Breast epithelium (tissue), 4 donors: Measurements from ENCODE around the gene KCNJ10. TPM values are rescaled to one million over a fixed set of nuclear protein-coding genes. Genes with fewer than 3 reads are reported as not detected.

Experiments used
- DNase-seq, 2 donors: peaks; one replicate each; pipeline ENCODE4 v3.0.0-alpha.2; 2019; ENCODE audit warnings: low spot score in 2 of 2
- H3K27ac ChIP-seq, 2 donors: fragments of 200-600 bp; sonication (generic) in 1 of 2; one replicate each; pipeline ENCODE4 v1.5.1; 2016 to 2019; ENCODE audit warnings: mild to moderate bottlenecking in 1 of 2
- H3K27me3 ChIP-seq, 2 donors: fragments of 200-600 bp; sonication (generic) in 1 of 2; one replicate each; pipeline versions ENCODE4 v1.5.1 to v1.6.0; 2017 to 2019; ENCODE audit warnings: control low read depth in 1 of 2, mild to moderate bottlenecking in 1 of 2
- H3K36me3 ChIP-seq: fragments of 200-600 bp; one replicate; pipeline ENCODE4 v1.5.1; 2019
- H3K4me1 ChIP-seq, 2 donors: fragments of 200-600 bp; sonication (generic); one replicate each; pipeline ENCODE4 v1.5.1; 2016 to 2019; ENCODE audit warnings: control low read depth in 1 of 2
- H3K4me3 ChIP-seq, 3 donors: fragments of 200-600 bp; sonication (generic); 1 replicate in 2 of 3; 2 replicates in 1 of 3; pipeline ENCODE4 v1.5.1; 2016 to 2019; ENCODE audit warnings: mild to moderate bottlenecking in 3 of 3, moderate library complexity in 2 of 3
- H3K9me3 ChIP-seq, 2 donors: fragments of 200-600 bp; sonication (generic) in 1 of 2; one replicate each; pipeline ENCODE4 v1.5.1; 2016 to 2019; ENCODE audit warnings: control low read depth in 1 of 2
- POLR2A ChIP-seq: fragments of 450-650 bp; IDR thresholded peaks from one replicate; pipeline ENCODE4 v1.6.1; 2016; ENCODE audit warnings: antibody characterized with exemption, mild to moderate bottlenecking, moderate library complexity
- POLR2AphosphoS5 ChIP-seq, 3 donors: sonication (generic); formaldehyde crosslinking; IDR thresholded peaks; one replicate each; pipeline ENCODE4 v1.6.1; 2017; ENCODE audit warnings: antibody characterized with exemption in 3 of 3
- intact Hi-C: fragments of 100-400 bp; cut with DNase I; formaldehyde crosslinking; loops from one replicate; pipeline ENCODE4 v1.15.1; 2023; ENCODE audit warnings: low total_unique reads
- total RNA-seq, 3 donors: library from RNA; depleted of rRNA; stranded (reverse); fragments of >200 nt; gene quantifications; one replicate each; pipeline ENCODE4 v1.1.0, GENCODE V29; 2016
- TF ChIP-seq, protein P1 (sequence below), 3 donors: fragments of 450-650 bp; IDR thresholded peaks; one replicate each; pipeline ENCODE4 v1.5.1; 2016 to 2017; ENCODE audit warnings: antibody characterized with exemption in 3 of 3, mild to moderate bottlenecking in 3 of 3, moderate library complexity in 3 of 3

The KCNJ10 gene
- total RNA-seq, 3 donors from 2014 or later = 0.15 TPM; not detected in 2

DNA sequence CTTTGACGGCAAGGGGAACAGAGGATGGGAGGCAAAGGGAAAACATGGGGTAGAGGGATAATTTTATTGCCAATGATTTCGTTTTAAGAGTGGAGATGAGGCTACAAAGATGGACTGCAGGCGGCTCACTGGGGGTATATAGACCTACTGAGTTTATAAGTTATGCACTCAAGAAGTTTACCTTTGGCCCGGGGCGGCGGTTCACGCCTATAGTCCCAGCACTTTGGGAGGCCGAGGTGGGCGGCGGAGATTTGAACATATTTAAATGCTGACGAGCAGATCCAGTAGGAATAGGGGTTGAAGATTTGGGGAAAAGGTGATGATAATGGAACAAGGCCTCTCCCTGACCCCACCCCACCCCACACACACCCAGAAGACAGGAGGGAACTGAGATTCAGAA, 107.8 kb downstream of the KCNJ10 start:
- no peaks in the 10 kb centered on the region for H3K36me3 ChIP-seq
- H3K9me3 ChIP-seq = no peaks in the 10 kb centered on the region
- intact Hi-C loops = no loop called here
- DNase-seq = no peak
- H3K4me1 ChIP-seq = no peaks in the 10 kb centered on the region
- H3K4me3 ChIP-seq = no peak overlapping the region
- no peak for TF ChIP-seq POLR2A
- TF ChIP-seq, protein P1, sequence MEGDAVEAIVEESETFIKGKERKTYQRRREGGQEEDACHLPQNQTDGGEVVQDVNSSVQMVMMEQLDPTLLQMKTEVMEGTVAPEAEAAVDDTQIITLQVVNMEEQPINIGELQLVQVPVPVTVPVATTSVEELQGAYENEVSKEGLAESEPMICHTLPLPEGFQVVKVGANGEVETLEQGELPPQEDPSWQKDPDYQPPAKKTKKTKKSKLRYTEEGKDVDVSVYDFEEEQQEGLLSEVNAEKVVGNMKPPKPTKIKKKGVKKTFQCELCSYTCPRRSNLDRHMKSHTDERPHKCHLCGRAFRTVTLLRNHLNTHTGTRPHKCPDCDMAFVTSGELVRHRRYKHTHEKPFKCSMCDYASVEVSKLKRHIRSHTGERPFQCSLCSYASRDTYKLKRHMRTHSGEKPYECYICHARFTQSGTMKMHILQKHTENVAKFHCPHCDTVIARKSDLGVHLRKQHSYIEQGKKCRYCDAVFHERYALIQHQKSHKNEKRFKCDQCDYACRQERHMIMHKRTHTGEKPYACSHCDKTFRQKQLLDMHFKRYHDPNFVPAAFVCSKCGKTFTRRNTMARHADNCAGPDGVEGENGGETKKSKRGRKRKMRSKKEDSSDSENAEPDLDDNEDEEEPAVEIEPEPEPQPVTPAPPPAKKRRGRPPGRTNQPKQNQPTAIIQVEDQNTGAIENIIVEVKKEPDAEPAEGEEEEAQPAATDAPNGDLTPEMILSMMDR (IDR thresholded peaks at IDR 0.05) = no peak
- TF ChIP-seq POLR2AphosphoS5 (IDR thresholded peaks at IDR 0.05) = no peak
- H3K27me3 ChIP-seq = no peaks in the 10 kb centered on the region
- H3K27ac ChIP-seq = no peak overlapping the region

DNA sequence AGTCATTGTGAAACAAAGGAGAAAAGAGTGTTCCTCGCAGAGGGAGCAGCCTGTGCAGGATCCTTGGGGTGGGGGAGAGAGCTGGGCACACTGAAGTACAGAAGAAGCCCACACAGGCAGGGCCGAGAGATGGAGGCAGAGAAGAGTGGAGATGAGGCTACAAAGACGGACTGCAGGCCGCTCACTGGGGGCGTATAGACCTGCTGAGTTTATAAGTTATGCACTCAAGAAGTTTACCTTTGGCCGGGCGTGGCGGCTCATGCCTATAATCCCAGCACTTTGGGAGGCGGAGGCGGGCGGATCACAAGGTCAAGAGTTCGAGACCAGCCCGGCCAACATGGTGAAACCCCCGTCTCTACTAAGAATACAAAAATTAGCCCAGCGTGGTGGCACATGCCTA, 108.3 kb downstream of the KCNJ10 start:
- TF ChIP-seq POLR2AphosphoS5 (IDR thresholded peaks at IDR 0.05) (no peak), POLR2A (no peak)
- TF ChIP-seq, protein P1 (IDR thresholded peaks at IDR 0.05) = no peak
- no peak overlapping the region for H3K27ac ChIP-seq
- no peak for DNase-seq
- no peaks in the 10 kb centered on the region for H3K27me3 ChIP-seq
- H3K4me1 ChIP-seq = no peaks in the 10 kb centered on the region
- peak overlapping the region in 1 of 3 donors; percentile 25 for H3K4me3 ChIP-seq
- no peaks in the 10 kb centered on the region for H3K36me3 ChIP-seq
- intact Hi-C loops = no loop called here
- H3K9me3 ChIP-seq = no peaks in the 10 kb centered on the region

DNA sequence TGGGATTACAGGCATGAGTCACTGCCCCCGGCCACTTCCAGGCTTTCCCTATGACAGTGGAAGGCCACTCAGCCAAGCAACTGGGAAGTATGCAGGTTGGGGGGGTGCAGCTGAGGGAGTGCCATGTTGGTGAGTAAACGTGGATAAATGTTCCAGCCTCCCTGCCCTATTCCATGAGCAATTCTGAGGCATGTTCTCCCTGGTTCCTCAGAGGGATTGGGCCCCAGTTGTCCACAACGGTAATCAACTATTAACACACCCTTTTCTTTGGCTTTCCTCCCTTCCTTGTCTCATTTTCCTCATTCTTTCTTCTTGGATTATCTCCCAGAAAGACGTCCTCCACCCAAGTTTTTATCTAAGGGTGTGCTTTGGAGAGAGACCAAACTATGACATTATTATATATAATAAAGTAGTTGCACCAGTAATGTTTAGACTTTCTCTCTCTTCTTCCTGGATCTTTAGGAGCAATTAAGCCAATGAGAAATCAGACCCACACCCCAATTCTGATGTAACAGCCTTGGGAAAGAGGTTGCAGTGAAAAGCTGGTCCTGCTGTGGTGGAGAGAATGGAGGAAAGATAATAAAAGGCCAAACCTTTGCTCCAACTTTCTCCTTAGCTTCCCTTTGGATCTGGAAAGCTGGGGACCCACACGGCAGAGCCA, 109.1 kb downstream of the KCNJ10 start:
- H3K9me3 ChIP-seq = no peaks in the 10 kb centered on the region
- H3K27me3 ChIP-seq = no peaks in the 10 kb centered on the region
- H3K27ac ChIP-seq = no peak overlapping the region
- intact Hi-C loops = no loop called here
- no peak for DNase-seq
- TF ChIP-seq POLR2A (no peak), POLR2AphosphoS5 (IDR thresholded peaks at IDR 0.05) (no peak)
- TF ChIP-seq, protein P1 (IDR thresholded peaks at IDR 0.05) = no peak
- H3K36me3 ChIP-seq = no peaks in the 10 kb centered on the region
- H3K4me3 ChIP-seq = peak overlapping the region in 1 of 3 donors; percentile 25
- H3K4me1 ChIP-seq = no peaks in the 10 kb centered on the region

DNA sequence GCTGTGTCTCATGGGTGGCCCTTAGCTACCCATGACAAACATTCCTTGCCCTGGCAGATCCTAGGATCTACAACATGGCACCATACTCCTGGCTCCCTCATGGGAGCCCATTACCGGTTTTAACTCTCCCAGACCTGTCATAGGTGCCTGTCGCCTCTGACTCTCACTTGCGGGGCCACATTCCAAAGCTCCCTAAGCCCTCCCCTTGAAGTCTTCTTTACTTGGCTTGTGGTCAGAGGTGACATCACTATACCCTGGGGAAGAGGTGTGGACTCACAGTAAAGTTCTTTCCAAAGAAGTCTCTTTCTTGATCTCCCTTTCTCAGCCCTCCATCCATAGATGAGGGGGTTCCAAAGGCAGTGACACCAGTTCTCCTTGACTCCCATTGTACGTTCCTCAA, 110.5 kb downstream of the KCNJ10 start:
- peak in 1 of 2 donors; percentile 63 for DNase-seq
- no peaks in the 10 kb centered on the region for H3K4me1 ChIP-seq
- no peaks in the 10 kb centered on the region for H3K27me3 ChIP-seq
- TF ChIP-seq POLR2AphosphoS5 (IDR thresholded peaks at IDR 0.05) (no peak), POLR2A (no peak)
- TF ChIP-seq, protein P1 (IDR thresholded peaks at IDR 0.05) = no peak
- H3K4me3 ChIP-seq = no peak overlapping the region
- intact Hi-C loops = no loop called here
- H3K36me3 ChIP-seq = no peaks in the 10 kb centered on the region
- H3K9me3 ChIP-seq = no peaks in the 10 kb centered on the region
- peak overlapping the region; percentile 23 to 37 for H3K27ac ChIP-seq

DNA sequence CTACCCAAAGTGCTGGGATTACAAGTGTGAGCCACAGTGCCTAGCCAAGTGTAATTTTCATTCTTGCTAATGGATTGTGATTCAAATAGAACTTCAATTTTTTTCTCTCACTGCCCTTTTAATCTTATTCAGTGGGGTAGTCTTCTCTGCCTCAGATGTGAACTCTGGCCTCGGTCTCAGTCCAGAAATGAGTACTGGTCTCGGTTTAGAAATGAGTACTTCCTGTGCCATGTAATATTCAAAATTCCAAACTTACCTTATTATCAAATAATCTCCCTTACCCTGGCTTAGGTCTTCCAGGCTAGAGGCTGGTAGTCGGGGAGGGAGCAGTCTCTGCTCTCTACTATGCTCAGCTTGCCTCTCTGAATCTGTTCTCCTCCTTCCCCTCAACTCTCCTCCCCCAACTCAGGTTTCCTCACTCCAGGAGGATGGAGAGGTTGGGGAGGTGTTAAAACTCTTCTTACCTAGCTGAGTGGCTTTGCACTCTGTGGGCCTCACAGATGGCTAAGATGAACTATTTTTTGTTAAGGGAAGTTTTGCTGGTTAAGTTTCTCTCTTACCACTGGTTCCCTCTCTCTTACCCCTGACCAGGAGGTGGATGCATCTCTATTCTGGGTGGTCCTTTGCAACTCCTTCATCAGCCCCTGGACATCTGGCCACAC, 111.1 kb downstream of the KCNJ10 start:
- TF ChIP-seq, protein P1 (IDR thresholded peaks at IDR 0.05) = no peak
- TF ChIP-seq POLR2A (no peak), POLR2AphosphoS5 (IDR thresholded peaks at IDR 0.05) (no peak)
- H3K4me1 ChIP-seq = no peaks in the 10 kb centered on the region
- H3K27me3 ChIP-seq = no peaks in the 10 kb centered on the region
- no peaks in the 10 kb centered on the region for H3K9me3 ChIP-seq
- no peaks in the 10 kb centered on the region for H3K36me3 ChIP-seq
- intact Hi-C loops = no loop called here
- DNase-seq = no peak
- H3K4me3 ChIP-seq = no peak overlapping the region
- peak overlapping the region; percentile 23 to 37 for H3K27ac ChIP-seq
